Erythroblast (primary cell): ENCODE results near the gene PHLDA1.

ENCODE experiments used
- GATA1 ChIP-seq: IDR thresholded peaks from 2 replicates; pipeline ENCODE4 v1.6.1; 2011; ENCODE audit warnings: low read depth, mild to moderate bottlenecking, control low read depth, low read length, moderate library complexity
- POLR2A ChIP-seq: IDR thresholded peaks from 2 replicates; pipeline ENCODE4 v1.6.1; 2011; ENCODE audit warnings: mild to moderate bottlenecking, low read length

- no peak for TF ChIP-seq POLR2A
- TF ChIP-seq GATA1: no peak
Measured at GRCh38 chr12:76049575-76050251, 18.1 kb upstream of the PHLDA1 start.
